Right cardiac atrium (tissue), 5 donors: ENCODE results near the gene ADAP2. TPM values are rescaled to one million over a fixed set of nuclear protein-coding genes. Genes with fewer than 3 reads are reported as not detected.
A peak's percentile ranks its signal among the peaks of the same experiment; 100 is the strongest.
"Not testable (repeated sequence)": the region's sequence is repeated elsewhere in the genome, so short reads cannot be mapped to it uniquely, and the experiment has no call there.

Source experiments
- ATAC-seq, 2 donors: fragments of 200-7000 bp; cut with Tn5 transposase; one replicate each; pipeline versions ENCODE4 v1.8.0 to v1.9.1; 2020; ENCODE audit warnings: moderate library complexity in 2 of 2, mild to moderate bottlenecking in 1 of 2
- DNase-seq, 3 donors: peaks; one replicate each; pipeline ENCODE4 v3.0.0-alpha.2; 2020
- H3K27ac ChIP-seq: one replicate; pipeline ENCODE4 v1.5.1; 2013; ENCODE audit warnings: mild to moderate bottlenecking, low read length, control low read depth, moderate library complexity
- H3K27me3 ChIP-seq: one replicate; pipeline ENCODE4 v1.6.1; 2013; ENCODE audit not compliant: control insufficient read depth, insufficient read depth
- H3K4me1 ChIP-seq: one replicate; pipeline ENCODE4 v1.6.1; 2013; ENCODE audit warnings: low read length; ENCODE audit not compliant: control insufficient read depth, insufficient read depth
- H3K4me3 ChIP-seq: one replicate; pipeline ENCODE4 v1.5.1; 2013; ENCODE audit warnings: low read length, control low read depth
- H3K9me3 ChIP-seq: one replicate; pipeline ENCODE4 v1.6.1; 2013; ENCODE audit warnings: low read length; ENCODE audit not compliant: control insufficient read depth
- WGBS: extraction: QIAGEN DNeasy Blood & Tissue Kit; methylation state at CpG from one replicate; pipeline ENCODE4 v1.1.7; 2013; 5-methylcytosine and 5-hydroxymethylcytosine counted together
- intact Hi-C, 4 donors: fragments of 100-400 bp; cut with DNase I; formaldehyde crosslinking; loops; one replicate each; pipeline versions ENCODE4 v1.11.0 to v1.14.0; 2022 to 2023
- polyA plus RNA-seq: library from polyadenylated mRNA; stranded (reverse); fragments of 200-250 nt; gene quantifications from one replicate; pipeline ENCODE4 v1.2.3, GENCODE V29; 2013
- total RNA-seq, 4 donors: library from RNA; stranded (reverse); fragmentation: NEBNext Ultra II Directional; extraction: Animal tissue kit (Norgen Biotek cat#: 25700); gene quantifications; one replicate each; pipeline ENCODE4 v1.2.1, GENCODE V29; 2021
- donor health status: healthy with polysubstance abuse.
- donor health status: DM: no; HTN: yes; CAD: no.
- donor health status: DM: no; HTN: no; CAD: no.
- donor health status: DM: no; HTN: yes; CAD: no; lungs with severe emphysema.
- donor health status: DM: yes; HTN: yes; CAD: no.

ADAP2 gene
- total and polyA plus RNA-seq, 5 donors: 3.1 to 14.4 (median 10.3) TPM

GRCh38 chr17:30970831-30971567 lies 49.3 kb downstream of the ADAP2 start, which contains the start of gene RNF135:
Gene RNF135 (plus strand): TSS chr17:30971039. CDS start chr17:30971074, 35 bp downstream.
- Histone ChIP-seq H3K27me3 (no peaks in the 10 kb centered on the region), H3K27ac (peak within 1 kb of the TSS; percentile 80), H3K9me3 (peaks cover 2% of the 10 kb centered on the region), H3K4me3 (peak within 1 kb of the TSS; percentile 65), H3K4me1 (no peaks in the 10 kb centered on the region)
- intact Hi-C loops: no loop called here
- WGBS: under 1% methylated on average over 66 of the region's 66 CpGs
- DNase-seq (peak; percentile 89 to 94 (median 93)), ATAC-seq (peak; percentile 98)

- DNase-seq: no peak
- intact Hi-C loops: no loop called here
- Histone ChIP-seq H3K9me3 (peaks cover 2% of the 10 kb centered on the region), H3K4me3 (no peak overlapping the region), H3K27ac (no peak overlapping the region), H3K4me1 (no peaks in the 10 kb centered on the region), H3K27me3 (no peaks in the 10 kb centered on the region)
- 96% methylated on average over 8 of the region's 8 CpGs for WGBS
- ATAC-seq: no peak
Measured at GRCh38 chr17:30975042-30975820, 53.5 kb downstream of the ADAP2 start.

GRCh38 chr17:30979919-30980318 lies 58.2 kb downstream of the ADAP2 start:
- intact Hi-C loops, H3K27me3 ChIP-seq, H3K4me3 ChIP-seq, H3K27ac ChIP-seq, DNase-seq, H3K9me3 ChIP-seq, H3K4me1 ChIP-seq, ATAC-seq: not testable (repeated sequence)
- WGBS: 98% methylated on average over 13 of the region's 33 CpGs

- Histone ChIP-seq H3K4me1 (no peaks in the 10 kb centered on the region), H3K9me3 (no peaks in the 10 kb centered on the region), H3K27ac (no peak overlapping the region), H3K27me3 (no peaks in the 10 kb centered on the region), H3K4me3 (no peak overlapping the region)
- DNase-seq (peak in 1 of 3 donors; percentile 7), ATAC-seq (peak in 1 of 2 donors; percentile 20)
- 90% methylated on average over 8 of the region's 8 CpGs for WGBS
- intact Hi-C loops: no loop called here
Measured at GRCh38 chr17:30981531-30982519, 60.1 kb downstream of the ADAP2 start.

GRCh38 chr17:30982855-30983254 lies 61.1 kb downstream of the ADAP2 start:
- intact Hi-C loops: no loop called here
- Histone ChIP-seq H3K4me1 (no peaks in the 10 kb centered on the region), H3K4me3 (no peak overlapping the region), H3K9me3 (no peaks in the 10 kb centered on the region), H3K27ac (no peak overlapping the region), H3K27me3 (no peaks in the 10 kb centered on the region)
- ATAC-seq: no peak
- 100% methylated on average over 1 of the region's 1 CpG for WGBS
- no peak for DNase-seq

GRCh38 chr17:30990458-30990857 lies 68.7 kb downstream of the ADAP2 start:
- WGBS: 88% methylated on average over 3 of the region's 3 CpGs
- no peak overlapping the region for H3K4me3 ChIP-seq
- ATAC-seq: no peak
- DNase-seq: no peak
- intact Hi-C loops: no loop called here
- no peaks in the 10 kb centered on the region for H3K27me3 ChIP-seq
- no peaks in the 10 kb centered on the region for H3K4me1 ChIP-seq
- no peak overlapping the region for H3K27ac ChIP-seq
- no peaks in the 10 kb centered on the region for H3K9me3 ChIP-seq

- WGBS: 99% methylated on average over 3 of the region's 3 CpGs
- Histone ChIP-seq H3K27ac (no peak overlapping the region), H3K4me1 (no peaks in the 10 kb centered on the region), H3K9me3 (no peaks in the 10 kb centered on the region), H3K4me3 (no peak overlapping the region), H3K27me3 (no peaks in the 10 kb centered on the region)
- ATAC-seq: no peak
- no peak for DNase-seq
- intact Hi-C loops: no loop called here
Measured at GRCh38 chr17:30992551-30992950, 70.8 kb downstream of the ADAP2 start.

- Histone ChIP-seq H3K9me3 (no peaks in the 10 kb centered on the region), H3K27ac (no peak overlapping the region), H3K4me3 (no peak overlapping the region), H3K4me1 (no peaks in the 10 kb centered on the region), H3K27me3 (no peaks in the 10 kb centered on the region)
- intact Hi-C loops: no loop called here
- no peak for ATAC-seq
- no peak for DNase-seq
- 92% methylated on average over 3 of the region's 3 CpGs for WGBS
Measured at GRCh38 chr17:30995347-30995746, 73.6 kb downstream of the ADAP2 start.

GRCh38 chr17:30996486-30996885 lies 74.7 kb downstream of the ADAP2 start:
- intact Hi-C loops: no loop called here
- H3K9me3 ChIP-seq: no peaks in the 10 kb centered on the region
- H3K4me1 ChIP-seq: no peaks in the 10 kb centered on the region
- WGBS: 92% methylated on average over 3 of the region's 3 CpGs
- ATAC-seq: no peak
- H3K27me3 ChIP-seq: no peaks in the 10 kb centered on the region
- H3K27ac ChIP-seq: no peak overlapping the region
- no peak overlapping the region for H3K4me3 ChIP-seq
- DNase-seq: no peak

GRCh38 chr17:30997270-30997669 lies 75.5 kb downstream of the ADAP2 start:
- intact Hi-C loops: no loop called here
- Histone ChIP-seq H3K27me3 (no peaks in the 10 kb centered on the region), H3K4me3 (no peak overlapping the region), H3K27ac (no peak overlapping the region), H3K4me1 (no peaks in the 10 kb centered on the region), H3K9me3 (no peaks in the 10 kb centered on the region)
- ATAC-seq (no peak), DNase-seq (no peak)
- 95% methylated on average over 6 of the region's 6 CpGs for WGBS
